Uterus (tissue), 2 donors: ENCODE measurements around the gene TSHZ2.

ENCODE experiments used
- CTCF ChIP-seq, 4 experiments: fragments of 200-600 bp in 2 of 4; fragments of 450-650 bp in 2 of 4; sonication (generic) in 2 of 4; IDR thresholded peaks; one replicate each; pipeline ENCODE4 v1.5.1; 2016 to 2019; ENCODE audit warnings: antibody characterized with exemption in 4 of 4, mild to moderate bottlenecking in 2 of 4, moderate library complexity in 1 of 4
- POLR2A ChIP-seq, 2 donors: fragments of 450-650 bp; IDR thresholded peaks; one replicate each; pipeline ENCODE4 v1.6.1; 2016; ENCODE audit warnings: antibody characterized with exemption in 2 of 2, mild to moderate bottlenecking in 1 of 2, moderate library complexity in 1 of 2

GRCh38 chr20:53238121-53238660 is 266.0 kb downstream of the TSHZ2 start:
- TF ChIP-seq CTCF (IDR thresholded peaks at IDR 0.05) (no peak), POLR2A (IDR thresholded peaks at IDR 0.05) (no peak)
